ENCODE measurements around the gene TAOK3. TPM values are rescaled to one million over a fixed set of nuclear protein-coding genes. Genes with fewer than 3 reads are reported as not detected.

Gene TAOK3
- total and polyA plus RNA-seq, 2 of the 8 experiments (the other 6 are each of a cell fraction or from before 2014, with no cell fraction given), result 5.2 to 9.3 TPM

DNA sequence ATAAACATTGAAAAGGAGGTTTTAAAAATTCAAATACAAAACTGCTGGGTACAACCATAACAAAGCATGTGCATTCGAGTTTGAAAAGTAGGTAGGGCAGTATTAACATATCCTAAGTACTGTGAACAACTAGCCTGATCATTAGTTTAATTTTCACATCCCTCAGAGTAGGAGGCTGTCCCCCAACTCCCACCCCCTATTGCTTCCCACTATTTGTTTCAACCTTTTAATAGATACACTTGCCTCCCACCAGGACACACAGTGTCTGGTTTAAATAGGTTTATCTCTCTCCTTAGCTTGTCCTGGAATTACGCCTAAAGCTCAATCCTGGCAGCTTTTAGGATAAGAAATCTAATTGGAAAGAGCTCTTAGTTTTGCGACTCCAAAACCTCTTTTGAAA, 2.1 kb downstream of the TAOK3 start:
- Histone ChIP-seq H3K79me2 (ENCODE audit: control insufficient read depth in 1 of 2, insufficient read depth in 2 of 2, low read length in 2 of 2) (no peaks in the 10 kb centered on the region), H3K4me2 (ENCODE audit: insufficient read depth in 1 of 2, low read depth in 2 of 2, low read length in 2 of 2) (peak overlapping the region; percentile 74 to 84)

More for the DNA sequence above, 2.1 kb downstream of the TAOK3 start:
- Histone ChIP-seq H4K20me1 (replicated peaks in 1 of 2; ENCODE audit: control insufficient read depth in 1 of 2, insufficient read depth in 2 of 2, low read length in 2 of 2) (no peaks in the 10 kb centered on the region), H3K4me3 (ENCODE audit: extremely low read depth in 1 of 4, insufficient read depth in 2 of 4, low read depth in 3 of 4, low read length in 4 of 4) (peak overlapping the region in 1 of 4 experiments; percentile 97; a peak in 3 of 8 replicates), H3K56ac (replicated peaks; ENCODE audit: insufficient read length, low read depth, low read length) (no peak overlapping the region), H3K14ac (ENCODE audit: insufficient read length) (peak overlapping the region; percentile 31), H3K79me1 (ENCODE audit: low read depth, low read length) (no peaks in the 10 kb centered on the region), H3K27me3 (replicated peaks in 1 of 4; ENCODE audit: control insufficient read depth in 3 of 4, extremely low read depth in 1 of 4, insufficient read depth in 3 of 4, low read length in 3 of 4) (peaks cover 0 to 13% (median 8%) of the 10 kb centered on the region in 4 experiments; a peak in 5 of 7 replicates), H3K9me3 (ENCODE audit: insufficient read depth in 2 of 2, low read depth in 1 of 2, low read length in 1 of 2) (no peaks in the 10 kb centered on the region), H3K23me2 (ENCODE audit: low read depth, low read length) (peaks cover 11% of the 10 kb centered on the region; the same call in 1 of the 2 replicates), H3K27ac (ENCODE audit: low read depth, low read length) (no peak overlapping the region), H3K4me1 (replicated peaks in 1 of 4; ENCODE audit: control insufficient read depth in 3 of 4, insufficient read depth in 4 of 4, low read length in 3 of 4) (peaks cover 0 to 6% (median 2%) of the 10 kb centered on the region in 4 experiments; a peak in 4 of 7 replicates), H3K4ac (replicated peaks; ENCODE audit: insufficient read length, low read depth, low read length) (no peak overlapping the region), H2AK5ac (ENCODE audit: low read depth, low read length) (no peak overlapping the region), H2BK15ac (ENCODE audit: low read length) (no peak overlapping the region), H2AFZ (ENCODE audit: low read length) (no peak overlapping the region), H4K8ac (ENCODE audit: extremely low read depth, insufficient read depth, low read length) (no peak overlapping the region), H3K36me3 (ENCODE audit: control insufficient read depth in 2 of 4, insufficient read depth in 4 of 4, low read length in 3 of 4) (no peaks in the 10 kb centered on the region), H2BK120ac (replicated peaks; ENCODE audit: low read depth, low read length) (no peak overlapping the region), H3K9ac (replicated peaks in 1 of 4; ENCODE audit: extremely low read depth in 1 of 4, low read depth in 3 of 4, low read length in 3 of 4) (no peak overlapping the region), H3K23ac (ENCODE audit: insufficient read length) (no peak overlapping the region), H3K18ac (ENCODE audit: extremely low read depth, low read length) (no peak overlapping the region), H4K91ac (replicated peaks; ENCODE audit: insufficient read length, low read length) (no peak overlapping the region), H4K5ac (ENCODE audit: insufficient read length, low read depth, low read length) (no peak overlapping the region), H2BK12ac (ENCODE audit: low read depth, low read length) (no peak overlapping the region), H2BK20ac (ENCODE audit: low read length) (no peak overlapping the region), H2BK5ac (ENCODE audit: low read depth, low read length) (no peak overlapping the region)
- FAIRE-seq (no peak), DNase-seq (ENCODE audit: low read depth in 1 of 2, low spot score in 2 of 2) (no peak)
- 69% methylated on average over 3 of the region's 3 CpGs; no CpG with 5 or more reads in 1 of the 2 experiments for WGBS, 2 experiments (ENCODE audit: extremely low coverage in 1 of 2, insufficient coverage in 1 of 2, insufficient read length in 1 of 2, insufficient replicate concordance in 2 of 2, low coverage in 1 of 2, low lambda C conversion rate in 2 of 2, missing lambda C conversion rate in 1 of 2)
- POLR2A ChIA-PET (ENCODE audit: partially characterized antibody), result interaction anchor here (0.6 to 0.9 kb wide), 2 partner anchors 181 to 436 kb away, joined by 3 read pairs; no protein-coding TSS in a partner anchor
- CTCF ChIA-PET (ENCODE audit: partially characterized antibody), result interaction anchor here (0.7 to 1.5 kb wide), 3 partner anchors 189 to 205 kb away, joined by 4 read pairs; no protein-coding TSS in a partner anchor
- TF ChIP-seq POLR2AphosphoS5 (IDR thresholded peaks at IDR 0.05; ENCODE audit: low read depth, low read length), result no peak
- TF ChIP-seq NRF1 (IDR thresholded peaks at IDR 0.05; ENCODE audit: low read depth, low read length), result no peak
- TF ChIP-seq CBX5 (IDR thresholded peaks at IDR 0.05; ENCODE audit: low read depth, low read length), result no peak
- no peak for TF ChIP-seq SIX5 (IDR thresholded peaks at IDR 0.05; ENCODE audit: low read depth, low read length)
